ENCODE results near the gene CPT1C. TPM values are rescaled to one million over a fixed set of nuclear protein-coding genes. Genes with fewer than 3 reads are reported as not detected.

CPT1C gene
- total RNA-seq, 3 donors from 2014 or later (not counting 1 experiment from before 2014, with no cell fraction given) = 0.34 to 0.78 (median 0.73) TPM

DNA sequence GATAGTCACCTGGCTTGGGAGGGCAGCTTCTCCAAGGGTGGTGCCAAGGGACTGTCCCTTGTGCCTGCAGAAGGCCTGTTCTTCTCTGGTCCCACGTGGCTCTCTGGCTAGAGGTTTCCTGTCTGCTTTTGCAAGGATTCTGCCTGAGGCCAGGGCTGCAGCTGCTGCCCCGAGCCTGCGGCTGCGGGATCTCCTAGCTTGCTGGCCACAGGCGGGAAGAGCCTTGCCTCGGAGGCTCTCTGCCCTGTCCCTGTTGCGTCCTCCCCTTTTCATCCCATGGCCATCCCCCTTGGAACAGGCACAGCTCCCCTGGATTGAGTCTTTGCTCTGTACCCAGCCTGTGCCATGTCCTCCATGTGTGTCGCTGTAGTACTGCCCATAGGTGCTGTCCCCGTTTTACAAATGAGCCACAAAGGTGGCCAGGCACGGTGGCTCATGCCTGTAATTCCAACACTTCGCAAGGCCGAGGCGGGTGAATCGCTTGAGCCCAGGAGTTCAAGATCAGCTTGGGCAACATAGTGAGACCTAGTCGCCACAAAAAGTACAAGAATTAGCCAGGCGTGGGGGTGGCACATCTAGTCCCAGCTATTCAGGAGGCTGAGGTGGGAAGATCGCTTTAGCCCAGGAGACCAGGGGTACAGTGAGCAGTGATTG lies 34.3 kb upstream of the CPT1C start:
- TF ChIP-seq CTCF (IDR thresholded peaks at IDR 0.05) = no peak
- intact Hi-C loops (cut with micrococcal nuclease) = no loop called here
- H3K36me3 Mint-ChIP-seq = no peaks in the 10 kb centered on the region
- H3K4me3 Mint-ChIP-seq = peak overlapping the region; percentile 63
- H3K4me1 Mint-ChIP-seq = peaks cover 20 to 31% of the 10 kb centered on the region in 2 donors
- Histone ChIP-seq H3K27me3 (ENCODE audit: control insufficient read depth, insufficient read depth, low read length) (no peaks in the 10 kb centered on the region), H3K36me3 (ENCODE audit: control insufficient read depth, insufficient read depth, low read length) (peaks cover 76% of the 10 kb centered on the region), H3K27ac (ENCODE audit: low read length) (peak overlapping the region; percentile 72), H3K4me3 (ENCODE audit: low read length) (no peak overlapping the region), H3K4me1 (ENCODE audit: control insufficient read depth, insufficient read depth, low read length) (peaks cover 28% of the 10 kb centered on the region), H3K9me3 (ENCODE audit: control insufficient read depth, insufficient read depth, low read length) (no peaks in the 10 kb centered on the region)
- 93% methylated on average over 17 of the region's 17 CpGs for WGBS (ENCODE audit: insufficient coverage)
- ATAC-seq = peak in 1 of 3 donors; percentile 6
- H3K27me3 Mint-ChIP-seq (ENCODE audit: low read depth in 2 of 2) = no peaks in the 10 kb centered on the region
- no peak for DNase-seq
- H3K9me3 Mint-ChIP-seq = no peaks in the 10 kb centered on the region
- H3K27ac Mint-ChIP-seq = peak overlapping the region; percentile 90 to 96

DNA sequence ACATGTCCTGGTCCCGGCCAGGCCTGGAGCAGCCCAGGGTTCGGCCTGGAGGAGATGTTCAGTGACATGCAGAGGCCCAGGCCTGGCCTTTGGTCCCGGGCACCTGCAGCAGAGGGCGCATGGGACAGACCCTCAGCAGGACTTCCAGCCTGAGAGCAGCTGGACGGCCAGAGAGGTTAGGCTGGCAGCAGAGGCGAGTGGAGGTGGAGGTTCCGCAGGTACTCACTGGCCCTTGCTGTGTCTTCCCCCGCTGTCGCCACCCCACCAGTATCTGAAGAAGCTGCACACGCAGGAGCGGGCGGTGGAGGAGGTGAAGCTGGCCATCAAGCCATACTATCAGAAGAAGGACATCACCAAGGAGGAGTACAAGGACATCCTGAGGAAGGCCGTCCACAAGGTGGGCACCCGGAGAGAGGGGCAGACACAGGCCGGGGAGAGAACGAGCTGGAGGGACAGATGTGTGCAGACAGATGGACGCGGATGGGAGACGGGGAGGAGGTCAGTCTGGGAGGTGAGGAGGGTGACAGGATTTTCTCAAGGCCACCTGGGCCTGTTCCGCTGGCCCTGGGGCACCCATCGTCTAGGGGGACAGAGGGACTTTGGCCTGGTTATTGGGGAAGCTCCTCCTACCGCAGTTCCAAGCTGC lies 33.3 kb upstream of the CPT1C start:
- H3K36me3 Mint-ChIP-seq = no peaks in the 10 kb centered on the region
- 96% methylated on average over 22 of the region's 22 CpGs for WGBS (ENCODE audit: insufficient coverage)
- no peak for TF ChIP-seq CTCF (IDR thresholded peaks at IDR 0.05)
- no peak for ATAC-seq
- no peak overlapping the region for H3K4me3 Mint-ChIP-seq
- Histone ChIP-seq H3K27ac (ENCODE audit: low read length) (no peak overlapping the region), H3K27me3 (ENCODE audit: control insufficient read depth, insufficient read depth, low read length) (no peaks in the 10 kb centered on the region), H3K4me3 (ENCODE audit: low read length) (no peak overlapping the region), H3K9me3 (ENCODE audit: control insufficient read depth, insufficient read depth, low read length) (no peaks in the 10 kb centered on the region), H3K4me1 (ENCODE audit: control insufficient read depth, insufficient read depth, low read length) (peaks cover 29% of the 10 kb centered on the region), H3K36me3 (ENCODE audit: control insufficient read depth, insufficient read depth, low read length) (peaks cover 83% of the 10 kb centered on the region)
- DNase-seq = no peak
- intact Hi-C loops (cut with micrococcal nuclease) = no loop called here
- H3K27ac Mint-ChIP-seq = peak overlapping the region; percentile 11 to 70
- no peaks in the 10 kb centered on the region for H3K27me3 Mint-ChIP-seq (ENCODE audit: low read depth in 2 of 2)
- H3K9me3 Mint-ChIP-seq = no peaks in the 10 kb centered on the region
- peaks cover 20 to 35% of the 10 kb centered on the region in 2 donors for H3K4me1 Mint-ChIP-seq

DNA sequence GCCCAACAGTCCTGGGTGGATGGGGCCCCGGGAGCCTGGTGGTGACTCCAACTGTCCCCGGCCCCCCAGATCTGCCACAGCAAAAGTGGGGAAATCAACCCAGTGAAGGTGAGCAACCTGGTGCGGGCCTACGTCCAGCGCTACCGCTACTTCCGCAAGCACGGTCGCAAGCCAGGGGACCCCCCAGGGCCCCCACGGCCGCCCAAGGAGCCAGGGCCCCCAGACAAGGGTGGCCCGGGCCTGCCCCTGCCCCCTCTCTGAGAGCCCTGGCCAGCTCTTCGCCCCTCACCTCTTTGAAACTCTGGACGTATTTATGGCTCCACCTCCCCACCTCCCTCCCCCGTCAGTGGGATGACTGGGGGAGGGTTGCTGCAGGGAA lies 32.8 kb upstream of the CPT1C start:
- Histone ChIP-seq H3K4me3 (ENCODE audit: low read length) (no peak overlapping the region), H3K27me3 (ENCODE audit: control insufficient read depth, insufficient read depth, low read length) (no peaks in the 10 kb centered on the region), H3K36me3 (ENCODE audit: control insufficient read depth, insufficient read depth, low read length) (peaks cover 81% of the 10 kb centered on the region), H3K9me3 (ENCODE audit: control insufficient read depth, insufficient read depth, low read length) (no peaks in the 10 kb centered on the region), H3K4me1 (ENCODE audit: control insufficient read depth, insufficient read depth, low read length) (peaks cover 34% of the 10 kb centered on the region), H3K27ac (ENCODE audit: low read length) (no peak overlapping the region)
- Mint-ChIP-seq H3K27ac (peak overlapping the region in 1 of 2 donors; percentile 70), H3K4me3 (no peak overlapping the region), H3K9me3 (no peaks in the 10 kb centered on the region), H3K4me1 (peaks cover 20 to 40% of the 10 kb centered on the region in 2 donors), H3K27me3 (ENCODE audit: low read depth in 2 of 2) (no peaks in the 10 kb centered on the region), H3K36me3 (no peaks in the 10 kb centered on the region)
- no peak for TF ChIP-seq CTCF (IDR thresholded peaks at IDR 0.05)
- ATAC-seq (no peak), DNase-seq (no peak)
- intact Hi-C loops (cut with micrococcal nuclease) = no loop called here
- WGBS (ENCODE audit: insufficient coverage) = 95% methylated on average over 13 of the region's 15 CpGs

Measured in natural killer cell (primary cell).